Fibroblast of the aortic adventitia (primary cell): ENCODE data around the gene MMADHC. TPM values are rescaled to one million over a fixed set of nuclear protein-coding genes. Genes with fewer than 3 reads are reported as not detected.

Experiments
- DNase-seq: peaks from one replicate; pipeline ENCODE4 v3.0.0-alpha.2; 2010; ENCODE audit warnings: low read depth
- H3K4me3 ChIP-seq: 2 replicates; pipeline ENCODE4 v1.5.1; 2011; ENCODE audit warnings: low read depth, mild to moderate bottlenecking, control low read depth, low read length, moderate library complexity
- total RNA-seq: library from RNA; depleted of rRNA; stranded (reverse); fragments of >200 nt; gene quantifications from 2 replicates; pipeline ENCODE4 v1.2.3, GENCODE V29; 2012; ENCODE audit warnings: low replicate concordance
- TF ChIP-seq, protein P1 (sequence below): IDR thresholded peaks from 2 replicates; pipeline ENCODE4 v1.5.1; 2011; ENCODE audit warnings: mild to moderate bottlenecking, low read length, control low read depth, inconsistent platforms; ENCODE audit not compliant: insufficient read depth

The MMADHC gene
- total RNA-seq, 1 donor, result 169 TPM

DNA sequence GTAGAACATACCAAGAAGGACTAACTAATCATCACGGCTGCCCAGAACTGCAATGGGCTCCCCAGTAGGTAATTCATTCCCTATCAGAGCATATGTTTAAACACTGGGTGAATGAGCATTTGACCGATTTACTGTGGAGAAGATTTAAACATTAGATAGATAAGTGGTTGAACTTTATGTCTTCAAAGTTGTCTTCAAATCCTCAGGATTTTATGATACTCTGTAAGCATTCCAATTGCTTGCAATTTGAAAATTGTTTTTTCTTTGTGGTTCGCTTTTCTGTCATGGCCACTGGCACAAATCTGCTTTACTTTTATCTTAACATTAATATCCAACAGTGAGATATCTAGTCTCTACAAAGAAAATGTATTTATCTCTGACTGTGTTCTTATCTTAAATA, 37.7 kb upstream of the MMADHC start:
- no peak for DNase-seq
- TF ChIP-seq, protein P1, sequence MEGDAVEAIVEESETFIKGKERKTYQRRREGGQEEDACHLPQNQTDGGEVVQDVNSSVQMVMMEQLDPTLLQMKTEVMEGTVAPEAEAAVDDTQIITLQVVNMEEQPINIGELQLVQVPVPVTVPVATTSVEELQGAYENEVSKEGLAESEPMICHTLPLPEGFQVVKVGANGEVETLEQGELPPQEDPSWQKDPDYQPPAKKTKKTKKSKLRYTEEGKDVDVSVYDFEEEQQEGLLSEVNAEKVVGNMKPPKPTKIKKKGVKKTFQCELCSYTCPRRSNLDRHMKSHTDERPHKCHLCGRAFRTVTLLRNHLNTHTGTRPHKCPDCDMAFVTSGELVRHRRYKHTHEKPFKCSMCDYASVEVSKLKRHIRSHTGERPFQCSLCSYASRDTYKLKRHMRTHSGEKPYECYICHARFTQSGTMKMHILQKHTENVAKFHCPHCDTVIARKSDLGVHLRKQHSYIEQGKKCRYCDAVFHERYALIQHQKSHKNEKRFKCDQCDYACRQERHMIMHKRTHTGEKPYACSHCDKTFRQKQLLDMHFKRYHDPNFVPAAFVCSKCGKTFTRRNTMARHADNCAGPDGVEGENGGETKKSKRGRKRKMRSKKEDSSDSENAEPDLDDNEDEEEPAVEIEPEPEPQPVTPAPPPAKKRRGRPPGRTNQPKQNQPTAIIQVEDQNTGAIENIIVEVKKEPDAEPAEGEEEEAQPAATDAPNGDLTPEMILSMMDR, result no peak
- no peak overlapping the region for H3K4me3 ChIP-seq

DNA sequence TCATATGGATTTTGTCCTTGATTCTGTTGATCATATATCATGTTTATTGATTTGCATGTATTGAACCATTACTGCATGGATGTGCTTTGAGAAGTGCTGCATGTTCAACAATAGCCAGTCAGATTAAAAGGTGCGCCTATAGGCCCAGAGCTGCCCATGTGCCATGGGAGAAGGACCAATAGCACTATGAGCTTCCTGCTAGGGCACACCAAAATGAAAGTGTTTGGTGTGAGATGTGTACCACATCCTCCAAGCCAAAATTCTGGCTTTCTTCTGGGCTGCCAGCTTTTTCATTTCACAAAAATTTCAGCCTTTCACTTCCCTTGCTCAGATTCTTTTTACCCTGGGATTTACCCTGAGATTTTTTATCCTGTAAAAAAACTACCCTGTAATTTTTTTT, 34.8 kb upstream of the MMADHC start:
- DNase-seq, result no peak
- TF ChIP-seq, protein P1, result no peak
- H3K4me3 ChIP-seq, result no peak overlapping the region

DNA sequence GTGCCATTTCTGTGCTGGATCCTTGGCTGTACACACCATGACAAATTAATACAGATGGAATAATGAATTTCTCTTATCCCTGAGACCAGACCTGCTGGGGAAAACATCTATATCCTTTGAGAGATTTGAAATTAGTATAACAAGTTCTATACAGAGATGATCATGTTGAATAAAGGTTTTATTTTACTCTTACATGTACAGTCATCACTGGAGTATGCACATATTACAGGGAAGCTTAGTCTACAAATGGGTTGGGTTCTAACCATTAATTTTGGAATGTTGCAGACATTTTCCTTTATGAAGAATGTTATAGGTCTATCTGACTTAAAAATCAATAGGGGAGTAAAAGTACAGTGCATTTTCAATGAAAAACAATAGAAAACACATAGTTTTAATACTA, 29.9 kb upstream of the MMADHC start:
- no peak overlapping the region for H3K4me3 ChIP-seq
- TF ChIP-seq, protein P1, result no peak
- peak; percentile 57 for DNase-seq

DNA sequence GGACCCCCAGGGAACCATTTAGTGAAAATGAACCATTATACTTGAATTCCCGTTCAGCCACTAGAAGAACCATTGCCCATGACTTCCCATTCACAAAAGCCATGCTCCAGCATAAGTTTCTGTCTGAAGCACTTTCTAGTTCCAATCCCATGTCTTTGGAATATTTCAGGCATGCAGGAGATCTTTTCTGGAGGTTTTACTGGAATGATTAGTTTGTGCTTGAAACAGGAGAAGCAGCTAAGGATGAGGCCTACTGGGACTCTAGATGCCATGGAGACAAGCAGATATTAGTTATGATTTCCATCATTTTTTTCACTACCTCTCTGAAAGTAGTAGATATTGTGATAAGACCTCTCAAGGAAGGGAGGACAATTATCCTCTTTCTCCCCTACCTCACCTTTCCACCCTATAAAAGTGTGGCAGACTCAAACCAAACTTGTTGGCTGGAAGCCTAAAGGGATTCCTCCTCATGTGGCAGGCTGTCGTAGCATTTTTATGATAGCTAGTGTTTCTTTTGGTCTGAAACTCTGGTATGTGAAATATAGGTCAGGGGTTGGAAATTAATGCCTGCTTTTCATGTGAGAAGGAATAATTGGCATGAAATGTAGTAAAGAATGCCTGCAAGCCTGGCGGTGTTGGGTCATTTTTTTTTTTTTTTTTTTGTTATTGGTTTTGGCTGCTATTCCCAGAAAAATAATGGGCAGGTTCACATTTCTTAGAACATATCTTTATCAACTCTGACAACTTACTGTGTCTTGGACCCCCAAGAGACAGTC, 29.3 kb upstream of the MMADHC start:
- DNase-seq, result peak; percentile 57
- TF ChIP-seq, protein P1, result no peak
- H3K4me3 ChIP-seq, result no peak overlapping the region

DNA sequence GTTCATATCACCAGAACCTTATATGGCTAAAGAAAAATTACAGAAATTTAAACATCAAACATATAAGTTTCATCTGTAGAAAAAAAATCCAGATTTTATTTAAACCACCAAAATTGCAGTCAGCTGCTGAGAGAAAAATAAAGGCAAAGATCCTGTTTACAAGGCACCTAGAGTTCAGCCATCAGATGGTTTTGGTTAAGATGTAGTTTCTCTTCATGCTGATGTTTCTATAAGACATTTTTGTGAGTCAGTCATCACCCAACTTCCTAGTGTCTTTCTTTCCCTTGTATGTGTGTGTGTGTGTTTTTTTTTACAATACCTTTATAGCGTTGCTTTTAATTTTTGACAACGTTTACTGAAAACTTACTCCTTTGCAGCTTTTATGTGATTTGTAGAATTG, 26.1 kb upstream of the MMADHC start:
- DNase-seq, result peak; percentile 52
- TF ChIP-seq, protein P1, result no peak
- no peak overlapping the region for H3K4me3 ChIP-seq

DNA sequence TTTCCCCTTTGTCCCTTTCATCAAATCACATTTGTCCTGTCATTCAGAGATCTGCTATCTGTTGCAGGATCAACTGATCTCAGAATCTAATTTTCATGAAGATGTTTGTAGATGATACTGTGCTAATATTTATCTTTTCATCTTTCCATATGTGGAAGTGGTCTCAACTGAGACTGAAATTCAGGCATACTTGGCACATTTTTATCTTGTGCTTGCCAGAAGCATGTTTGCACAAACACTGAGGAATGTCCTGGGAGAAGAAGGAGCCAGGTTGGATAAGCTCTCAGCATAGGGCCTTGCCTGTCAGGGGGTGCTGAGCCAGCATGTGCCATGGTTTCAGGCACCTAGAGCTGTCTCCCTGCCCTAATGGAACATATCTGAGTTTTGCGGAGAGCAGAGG, 24.5 kb upstream of the MMADHC start:
- DNase-seq, result peak; percentile 75
- no peak overlapping the region for H3K4me3 ChIP-seq
- TF ChIP-seq, protein P1, result no peak
